Liver (tissue), 3 donors: ENCODE measurements around the gene KIAA0513.

Experiments used
- JUND ChIP-seq, 2 donors: IDR thresholded peaks; 2 replicates each; pipeline ENCODE4 v1.6.1; 2016; ENCODE audit warnings: antibody characterized with exemption in 2 of 2
- MAX ChIP-seq: IDR thresholded peaks from 2 replicates; pipeline ENCODE4 v1.6.1; 2016; ENCODE audit warnings: antibody characterized with exemption
- RAD21 ChIP-seq, 2 donors: IDR thresholded peaks; 2 replicates each; pipeline ENCODE4 v1.6.1; 2016; ENCODE audit warnings: antibody characterized with exemption in 2 of 2, mild to moderate bottlenecking in 2 of 2
- REST ChIP-seq: IDR thresholded peaks from 2 replicates; pipeline ENCODE4 v1.6.1; 2016; ENCODE audit warnings: antibody characterized with exemption, mild to moderate bottlenecking
- YY1 ChIP-seq: IDR thresholded peaks from 2 replicates; pipeline ENCODE4 v1.6.1; 2016; ENCODE audit warnings: antibody characterized with exemption, mild to moderate bottlenecking
- TF ChIP-seq, protein P1 (sequence below): fragments of 150-350 bp; IDR thresholded peaks from 2 replicates; pipeline ENCODE4 v1.5.1; 2017; ENCODE audit warnings: improper control_type of control experiment, low read depth, low read length; ENCODE audit not compliant: missing input control
- donor health status: healthy.
- donor health status: healthy.

- TF ChIP-seq, protein P1, sequence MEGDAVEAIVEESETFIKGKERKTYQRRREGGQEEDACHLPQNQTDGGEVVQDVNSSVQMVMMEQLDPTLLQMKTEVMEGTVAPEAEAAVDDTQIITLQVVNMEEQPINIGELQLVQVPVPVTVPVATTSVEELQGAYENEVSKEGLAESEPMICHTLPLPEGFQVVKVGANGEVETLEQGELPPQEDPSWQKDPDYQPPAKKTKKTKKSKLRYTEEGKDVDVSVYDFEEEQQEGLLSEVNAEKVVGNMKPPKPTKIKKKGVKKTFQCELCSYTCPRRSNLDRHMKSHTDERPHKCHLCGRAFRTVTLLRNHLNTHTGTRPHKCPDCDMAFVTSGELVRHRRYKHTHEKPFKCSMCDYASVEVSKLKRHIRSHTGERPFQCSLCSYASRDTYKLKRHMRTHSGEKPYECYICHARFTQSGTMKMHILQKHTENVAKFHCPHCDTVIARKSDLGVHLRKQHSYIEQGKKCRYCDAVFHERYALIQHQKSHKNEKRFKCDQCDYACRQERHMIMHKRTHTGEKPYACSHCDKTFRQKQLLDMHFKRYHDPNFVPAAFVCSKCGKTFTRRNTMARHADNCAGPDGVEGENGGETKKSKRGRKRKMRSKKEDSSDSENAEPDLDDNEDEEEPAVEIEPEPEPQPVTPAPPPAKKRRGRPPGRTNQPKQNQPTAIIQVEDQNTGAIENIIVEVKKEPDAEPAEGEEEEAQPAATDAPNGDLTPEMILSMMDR, result no peak
- no peak for TF ChIP-seq MAX
- no peak for TF ChIP-seq RAD21 (IDR thresholded peaks at IDR 0.05)
- TF ChIP-seq REST, result no peak
- TF ChIP-seq JUND (IDR thresholded peaks at IDR 0.05), result no peak
- no peak for TF ChIP-seq YY1
Observed at GRCh38 chr16:84996365-84996764, 31.2 kb upstream of the KIAA0513 start.
